Activated T-helper 1 cell treated with anti-CD3 and anti-CD28 coated beads, Interleukin-12 subunit alpha, Interleukin-12 subunit beta, Interleukin-2, Interleukin-4 antibody, amounts not matched to agents 30 ng/mL and 10 ng/mL and 1 ng/mL, durations not matched to agents 14 hours and 24 hours and 36 hours (primary cell): ENCODE results near the gene RALB. TPM values are rescaled to one million over a fixed set of nuclear protein-coding genes. Genes with fewer than 3 reads are reported as not detected.

Source experiments
- DNase-seq: peaks from one replicate; pipeline ENCODE4 v3.0.0; 2021; ENCODE audit warnings: low spot score
- H3K27ac Mint-ChIP-seq: one replicate; pipeline ENCODE4 v1.8.0; 2021; ENCODE audit warnings: mild to moderate bottlenecking, mixed read lengths
- H3K27me3 Mint-ChIP-seq: one replicate; pipeline ENCODE4 v1.8.0; 2022; ENCODE audit warnings: mild to moderate bottlenecking, moderate library complexity, mixed read lengths; ENCODE audit not compliant: insufficient read depth
- H3K36me3 Mint-ChIP-seq: one replicate; pipeline ENCODE4 v1.8.0; 2021; ENCODE audit warnings: low read depth, mixed read lengths
- H3K4me1 Mint-ChIP-seq: one replicate; pipeline ENCODE4 v1.8.0; 2021; ENCODE audit warnings: low read depth, mixed read lengths
- H3K4me3 Mint-ChIP-seq: one replicate; pipeline ENCODE4 v1.8.0; 2021; ENCODE audit warnings: mild to moderate bottlenecking, moderate library complexity, mixed read lengths
- H3K9me3 Mint-ChIP-seq: one replicate; pipeline ENCODE4 v1.8.0; 2021; ENCODE audit warnings: mixed read lengths
- intact Hi-C: fragments of 100-400 bp; cut with micrococcal nuclease; formaldehyde crosslinking; loops from one replicate; pipeline ENCODE4 v1.15.1; 2024
- total RNA-seq: library from RNA; stranded (reverse); gene quantifications from 2 replicates; pipeline ENCODE4 v1.2.3, GENCODE V29; 2022

The RALB gene
- total RNA-seq, 1 donor from 2014 or later: 79.7 TPM

DNA sequence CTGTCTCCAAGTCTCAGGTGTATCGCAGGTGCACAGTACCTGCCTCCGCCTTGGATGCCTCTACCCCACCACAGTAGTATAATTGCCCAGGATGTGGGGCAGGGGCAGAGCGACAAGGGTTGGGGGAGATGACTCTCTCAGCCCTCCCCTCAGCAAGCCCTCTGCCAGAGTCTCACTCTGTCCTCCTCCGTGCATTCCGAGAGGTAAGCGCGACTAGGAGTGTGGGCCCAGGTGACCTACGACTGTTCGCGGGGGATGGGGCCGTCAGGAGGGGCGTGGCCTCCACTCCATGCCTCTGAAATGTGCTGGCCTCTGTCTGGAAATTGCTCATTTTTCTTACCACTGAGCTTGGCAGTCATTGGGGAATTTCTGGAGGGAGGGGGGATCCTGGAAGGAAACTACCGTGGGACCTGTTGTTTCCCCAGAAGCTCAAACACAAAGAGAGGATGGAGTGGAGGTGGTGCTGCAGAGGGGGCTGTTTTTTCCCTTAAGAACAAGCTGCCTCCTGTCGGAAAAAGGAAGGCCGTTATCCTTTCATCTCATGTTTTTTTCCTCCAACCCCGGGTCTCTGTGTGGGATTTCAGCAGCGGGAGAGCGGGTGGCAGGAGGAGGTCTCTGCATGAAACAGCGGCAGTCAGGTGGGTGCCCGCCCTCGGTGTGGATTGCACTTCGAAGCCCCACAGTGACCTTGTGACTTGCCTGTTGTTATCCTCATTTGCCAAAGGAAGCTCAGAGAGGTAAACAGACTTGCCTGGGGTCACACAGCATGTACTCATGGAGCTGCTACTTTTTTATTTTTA is 13.0 kb upstream of the RALB start:
- Mint-ChIP-seq H3K27me3 (peaks cover 1% of the 10 kb centered on the region), H3K4me1 (peaks cover 15% of the 10 kb centered on the region), H3K36me3 (peaks cover 11% of the 10 kb centered on the region), H3K27ac (no peak overlapping the region), H3K4me3 (no peak overlapping the region), H3K9me3 (peaks cover 15% of the 10 kb centered on the region)
- intact Hi-C loops: no loop called here
- DNase-seq: no peak

DNA sequence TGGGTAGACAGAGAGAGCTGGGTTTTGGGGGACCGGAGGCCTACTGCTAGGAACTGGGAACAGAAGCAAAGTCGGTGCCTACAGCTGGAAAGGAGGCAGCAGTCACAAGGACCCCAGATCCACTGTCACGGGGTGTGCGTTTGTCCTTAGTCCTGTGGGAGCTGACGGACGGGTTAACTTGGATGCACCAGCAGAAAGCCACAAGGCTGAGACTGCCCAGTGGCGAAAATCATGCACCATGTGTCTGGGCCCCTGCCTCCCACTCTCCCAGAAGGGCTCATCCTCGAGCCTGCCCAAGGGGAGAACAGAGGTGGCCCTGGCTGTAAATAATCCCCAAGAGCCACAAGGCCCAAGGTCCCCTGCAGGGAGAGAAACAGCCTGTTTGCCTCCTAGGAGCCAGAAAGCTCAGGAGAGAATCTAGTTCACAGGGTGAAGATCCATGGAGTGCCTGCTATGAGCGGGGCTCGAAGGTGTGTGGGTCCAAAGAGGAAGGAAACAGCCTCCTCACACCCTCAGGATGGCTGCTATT is 11.7 kb upstream of the RALB start:
- H3K27me3 Mint-ChIP-seq: peaks cover 1% of the 10 kb centered on the region

GRCh38 chr2:120241684-120242083 is 11.0 kb upstream of the RALB start:
- intact Hi-C loops: no loop called here
- DNase-seq: no peak

More for the DNA sequence above, 11.7 kb upstream of the RALB start:
- peaks cover 15% of the 10 kb centered on the region for H3K4me1 Mint-ChIP-seq
- intact Hi-C loops: no loop called here
- peaks cover 15% of the 10 kb centered on the region for H3K9me3 Mint-ChIP-seq
- DNase-seq: no peak
- peaks cover 8% of the 10 kb centered on the region for H3K36me3 Mint-ChIP-seq
- no peak overlapping the region for H3K4me3 Mint-ChIP-seq
- no peak overlapping the region for H3K27ac Mint-ChIP-seq

DNA sequence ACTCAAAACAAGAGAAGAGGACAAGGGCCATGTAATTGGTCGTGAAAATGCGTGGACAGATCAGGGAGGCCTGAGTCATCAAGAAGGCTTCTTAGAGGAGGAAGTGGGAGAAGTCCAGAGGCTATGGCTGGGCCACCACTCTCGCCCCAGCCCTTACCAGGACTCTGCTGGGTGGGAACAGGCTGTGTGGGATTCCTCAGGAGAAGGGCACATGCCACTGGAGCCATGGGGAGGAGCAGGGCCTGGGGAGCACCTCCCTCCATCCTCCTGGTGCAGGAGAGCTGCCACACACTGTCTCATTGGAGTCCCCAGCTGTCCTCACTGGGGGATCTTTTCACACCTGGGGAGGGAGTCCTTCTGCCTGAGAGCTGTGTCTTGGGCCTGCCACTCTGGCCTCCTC is 9.4 kb upstream of the RALB start:
- Mint-ChIP-seq H3K9me3 (peaks cover 15% of the 10 kb centered on the region), H3K36me3 (peaks cover 8% of the 10 kb centered on the region), H3K27ac (no peak overlapping the region), H3K4me3 (no peak overlapping the region), H3K4me1 (peaks cover 28% of the 10 kb centered on the region), H3K27me3 (peaks cover 4% of the 10 kb centered on the region)
- no peak for DNase-seq
- intact Hi-C loops: no loop called here

More at GRCh38 chr2:120241684-120242083, 11.0 kb upstream of the RALB start:
- Mint-ChIP-seq H3K4me3 (no peak overlapping the region), H3K4me1 (peaks cover 19% of the 10 kb centered on the region), H3K27ac (no peak overlapping the region), H3K27me3 (peaks cover 1% of the 10 kb centered on the region), H3K9me3 (peaks cover 15% of the 10 kb centered on the region), H3K36me3 (peaks cover 8% of the 10 kb centered on the region)

GRCh38 chr2:120243875-120244553 is 8.6 kb upstream of the RALB start:
- H3K36me3 Mint-ChIP-seq: peaks cover 8% of the 10 kb centered on the region
- peaks cover 27% of the 10 kb centered on the region for H3K4me1 Mint-ChIP-seq
- no peak overlapping the region for H3K4me3 Mint-ChIP-seq
- peaks cover 4% of the 10 kb centered on the region for H3K27me3 Mint-ChIP-seq
- H3K27ac Mint-ChIP-seq: no peak overlapping the region
- H3K9me3 Mint-ChIP-seq: peaks cover 15% of the 10 kb centered on the region
- no peak for DNase-seq
- intact Hi-C loops: no loop called here

DNA sequence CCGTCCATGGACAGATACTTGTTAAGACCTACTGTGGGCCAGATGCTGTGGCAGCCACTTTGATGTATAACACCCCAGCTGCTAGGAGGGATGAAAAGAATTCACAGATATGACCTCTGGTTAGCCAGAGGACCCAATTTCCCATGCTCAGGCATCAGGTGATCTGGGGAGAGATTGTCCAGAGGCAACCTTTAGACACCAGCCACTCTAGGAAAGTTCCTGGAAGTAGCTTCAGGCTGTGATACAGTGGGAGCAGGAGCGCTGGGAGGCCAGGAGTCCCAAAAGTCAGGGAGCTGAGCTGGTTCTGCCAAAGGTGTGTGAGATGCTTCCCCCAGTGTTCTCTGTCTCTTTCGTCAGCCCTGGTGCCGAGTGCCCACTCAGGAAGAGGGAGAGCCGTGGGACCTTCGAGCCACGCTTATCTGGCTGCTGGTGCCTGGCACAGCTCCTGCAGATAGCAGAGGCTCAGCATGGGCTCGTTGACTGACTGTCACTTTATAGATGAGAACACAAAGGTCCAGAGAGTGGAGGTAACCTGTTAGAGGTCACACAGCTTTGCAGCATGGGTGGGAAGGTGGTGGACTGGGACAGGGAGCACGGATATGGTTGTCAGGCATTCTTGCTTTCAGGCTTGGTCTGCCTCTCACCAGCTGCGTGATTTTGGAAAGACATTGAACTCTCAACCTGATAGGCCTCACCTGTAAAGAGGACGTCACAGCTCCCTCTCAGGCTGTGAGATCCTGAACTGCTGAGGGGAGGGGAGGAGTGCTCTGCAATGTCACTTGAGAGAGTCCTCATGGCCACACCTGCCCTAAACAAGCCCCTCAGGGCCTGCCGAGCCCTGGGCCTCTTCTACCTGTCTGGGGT is 7.8 kb upstream of the RALB start:
- Mint-ChIP-seq H3K4me3 (no peak overlapping the region), H3K27ac (no peak overlapping the region), H3K4me1 (peaks cover 34% of the 10 kb centered on the region), H3K27me3 (peaks cover 7% of the 10 kb centered on the region), H3K9me3 (peaks cover 15% of the 10 kb centered on the region), H3K36me3 (peaks cover 9% of the 10 kb centered on the region)
- no peak for DNase-seq
- intact Hi-C loops: no loop called here

GRCh38 chr2:120245520-120246332 is 6.9 kb upstream of the RALB start:
- Mint-ChIP-seq H3K27ac (no peak overlapping the region), H3K36me3 (peaks cover 11% of the 10 kb centered on the region), H3K4me3 (no peak overlapping the region), H3K4me1 (peaks cover 43% of the 10 kb centered on the region), H3K9me3 (peaks cover 15% of the 10 kb centered on the region), H3K27me3 (peaks cover 12% of the 10 kb centered on the region)
- intact Hi-C loops: no loop called here
- DNase-seq: no peak

GRCh38 chr2:120246546-120247300 is 5.9 kb upstream of the RALB start:
- H3K4me3 Mint-ChIP-seq: no peak overlapping the region
- no peak for DNase-seq
- no peak overlapping the region for H3K27ac Mint-ChIP-seq
- H3K27me3 Mint-ChIP-seq: peaks cover 12% of the 10 kb centered on the region
- H3K36me3 Mint-ChIP-seq: peaks cover 11% of the 10 kb centered on the region
- peaks cover 49% of the 10 kb centered on the region for H3K4me1 Mint-ChIP-seq
- intact Hi-C loops: no loop called here
- peaks cover 15% of the 10 kb centered on the region for H3K9me3 Mint-ChIP-seq

GRCh38 chr2:120247851-120248250 is 4.8 kb upstream of the RALB start:
- intact Hi-C loops: no loop called here
- Mint-ChIP-seq H3K36me3 (peaks cover 11% of the 10 kb centered on the region), H3K27me3 (peaks cover 12% of the 10 kb centered on the region), H3K4me1 (peaks cover 55% of the 10 kb centered on the region), H3K9me3 (peaks cover 14% of the 10 kb centered on the region), H3K27ac (no peak overlapping the region), H3K4me3 (no peak overlapping the region)
- DNase-seq: no peak

GRCh38 chr2:120250640-120251039 is 2.0 kb upstream of the RALB start:
- no peak for DNase-seq
- intact Hi-C loops: loop anchor here (5.0 kb wide), 1 partner anchor 883 kb away; the partner anchor contains the start of genes C2orf76 and DBI
- Mint-ChIP-seq H3K4me1 (peaks cover 77% of the 10 kb centered on the region), H3K4me3 (no peak overlapping the region), H3K27ac (no peak overlapping the region), H3K9me3 (no peaks in the 10 kb centered on the region), H3K36me3 (peaks cover 18% of the 10 kb centered on the region), H3K27me3 (peaks cover 10% of the 10 kb centered on the region)

DNA sequence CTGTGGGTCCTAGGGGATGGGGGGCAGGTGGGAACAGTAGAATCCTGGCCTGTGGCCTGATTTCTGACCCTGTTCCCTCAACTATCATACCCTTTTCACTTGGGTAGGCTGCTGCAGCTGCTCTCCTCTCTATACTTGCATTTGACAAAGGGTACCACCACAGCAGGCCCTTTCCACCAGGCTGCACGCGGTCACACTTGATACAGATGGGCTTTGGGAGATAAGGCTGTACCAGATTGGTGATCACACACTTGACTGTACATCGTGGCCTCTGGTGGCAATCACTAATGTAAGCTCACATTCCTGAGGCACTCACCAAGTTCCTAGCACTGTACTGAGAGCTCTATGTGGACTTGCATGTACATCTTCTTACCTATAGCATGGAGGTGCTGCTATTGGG is 1.6 kb upstream of the RALB start:
- Mint-ChIP-seq H3K4me1 (peaks cover 81% of the 10 kb centered on the region), H3K4me3 (no peak overlapping the region), H3K27ac (no peak overlapping the region), H3K27me3 (peaks cover 10% of the 10 kb centered on the region), H3K9me3 (peaks cover 2% of the 10 kb centered on the region), H3K36me3 (peaks cover 22% of the 10 kb centered on the region)
- intact Hi-C loops: loop anchor here (5.0 kb wide), 1 partner anchor 884 kb away; the partner anchor contains the start of genes C2orf76 and DBI
- no peak for DNase-seq
